Stimulated activated CD4-positive, alpha-beta T cell treated with anti-CD3 and anti-CD28 coated beads, Interleukin-4, amount 100 ng/mL, for 24 hours (primary cell): ENCODE data around the gene SPATA46.
"Not testable (repeated sequence)": the region's sequence is repeated elsewhere in the genome, so short reads cannot be mapped to it uniquely, and the experiment has no call there.

ENCODE experiments used
- DNase-seq: peaks from one replicate; pipeline ENCODE4 v3.0.0-alpha.2; 2020

Gene SPATA46

GRCh38 chr1:162373072-162373427 lies 3.6 kb downstream of the SPATA46 start:
- no peak for DNase-seq

- no peak for DNase-seq
Measured at GRCh38 chr1:162372159-162373071, 4.2 kb downstream of the SPATA46 start.

GRCh38 chr1:162371611-162372010 lies 5.0 kb downstream of the SPATA46 start:
- DNase-seq: no peak

- DNase-seq: no peak
Measured at GRCh38 chr1:162370721-162371120, 5.9 kb downstream of the SPATA46 start.

GRCh38 chr1:162370161-162370560 lies 6.5 kb downstream of the SPATA46 start:
- DNase-seq: no peak

- DNase-seq: no peak
Measured at GRCh38 chr1:162369571-162369970, 7.1 kb downstream of the SPATA46 start.

GRCh38 chr1:162368451-162368850 lies 8.2 kb downstream of the SPATA46 start:
- no peak for DNase-seq

GRCh38 chr1:162367772-162368171 lies 8.9 kb downstream of the SPATA46 start:
- no peak for DNase-seq

- no peak for DNase-seq
Measured at GRCh38 chr1:162367073-162367472, 9.6 kb downstream of the SPATA46 start.

GRCh38 chr1:162366671-162367070 lies 10.0 kb downstream of the SPATA46 start:
- no peak for DNase-seq

- no peak for DNase-seq
Measured at GRCh38 chr1:162366149-162366548, 10.5 kb downstream of the SPATA46 start.

GRCh38 chr1:162365284-162366020 lies 11.2 kb downstream of the SPATA46 start:
- DNase-seq: no peak

- DNase-seq: no peak
Measured at GRCh38 chr1:162364498-162364897, 12.2 kb downstream of the SPATA46 start.

- no peak for DNase-seq
Measured at GRCh38 chr1:162363823-162364222, 12.8 kb downstream of the SPATA46 start.

GRCh38 chr1:162361349-162361748 lies 15.3 kb downstream of the SPATA46 start:
- no peak for DNase-seq

- DNase-seq: no peak
Measured at GRCh38 chr1:162360874-162361260, 15.8 kb downstream of the SPATA46 start.

GRCh38 chr1:162360237-162360873 lies 16.3 kb downstream of the SPATA46 start:
- DNase-seq: no peak

- no peak for DNase-seq
Measured at GRCh38 chr1:162359523-162360236, 17.0 kb downstream of the SPATA46 start.

- no peak for DNase-seq
Measured at GRCh38 chr1:162358928-162359327, 17.7 kb downstream of the SPATA46 start.

- no peak for DNase-seq
Measured at GRCh38 chr1:162357681-162358266, 18.9 kb downstream of the SPATA46 start.

GRCh38 chr1:162353702-162354101 lies 23.0 kb downstream of the SPATA46 start:
- no peak for DNase-seq

- DNase-seq: no peak
Measured at GRCh38 chr1:162353078-162353477, 23.6 kb downstream of the SPATA46 start.

- DNase-seq: not testable (repeated sequence)
Measured at GRCh38 chr1:162351874-162352273, 24.8 kb downstream of the SPATA46 start.
